GM10847 (cell line): ENCODE measurements around the gene ITGA3.

Experiments
- POLR2A ChIP-seq: IDR thresholded peaks from 2 replicates; pipeline ENCODE4 v1.6.1; 2011; ENCODE audit not compliant: insufficient read length; ENCODE audit errors: extremely low read depth

ITGA3 gene

GRCh38 chr17:50101346-50102163, 45.6 kb downstream of the ITGA3 start:
- TF ChIP-seq POLR2A, result no peak

GRCh38 chr17:50102164-50102991, 46.5 kb downstream of the ITGA3 start:
- TF ChIP-seq POLR2A, result no peak

- TF ChIP-seq POLR2A, result no peak
Measured at GRCh38 chr17:50103252-50103651, 47.3 kb downstream of the ITGA3 start.

GRCh38 chr17:50103941-50104340, 48.0 kb downstream of the ITGA3 start:
- TF ChIP-seq POLR2A, result no peak

DNA sequence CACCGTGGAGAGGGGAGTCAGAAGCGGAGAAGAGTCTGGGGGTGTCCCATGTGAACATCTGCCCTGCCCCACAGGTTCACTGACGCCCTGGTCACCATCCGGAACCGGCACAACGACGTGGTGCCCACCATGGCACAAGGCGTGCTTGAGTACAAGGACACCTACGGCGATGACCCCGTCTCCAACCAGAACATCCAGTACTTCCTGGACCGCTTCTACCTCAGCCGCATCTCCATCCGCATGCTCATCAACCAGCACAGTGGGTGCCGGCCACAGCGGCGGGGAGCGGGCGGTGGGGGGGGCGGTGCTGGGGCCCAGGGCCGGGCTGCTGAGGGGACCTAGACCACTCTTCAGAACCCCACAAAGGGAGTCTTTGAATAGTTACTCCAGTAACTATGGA, 49.9 kb downstream of the ITGA3 start:
- no peak for TF ChIP-seq POLR2A

DNA sequence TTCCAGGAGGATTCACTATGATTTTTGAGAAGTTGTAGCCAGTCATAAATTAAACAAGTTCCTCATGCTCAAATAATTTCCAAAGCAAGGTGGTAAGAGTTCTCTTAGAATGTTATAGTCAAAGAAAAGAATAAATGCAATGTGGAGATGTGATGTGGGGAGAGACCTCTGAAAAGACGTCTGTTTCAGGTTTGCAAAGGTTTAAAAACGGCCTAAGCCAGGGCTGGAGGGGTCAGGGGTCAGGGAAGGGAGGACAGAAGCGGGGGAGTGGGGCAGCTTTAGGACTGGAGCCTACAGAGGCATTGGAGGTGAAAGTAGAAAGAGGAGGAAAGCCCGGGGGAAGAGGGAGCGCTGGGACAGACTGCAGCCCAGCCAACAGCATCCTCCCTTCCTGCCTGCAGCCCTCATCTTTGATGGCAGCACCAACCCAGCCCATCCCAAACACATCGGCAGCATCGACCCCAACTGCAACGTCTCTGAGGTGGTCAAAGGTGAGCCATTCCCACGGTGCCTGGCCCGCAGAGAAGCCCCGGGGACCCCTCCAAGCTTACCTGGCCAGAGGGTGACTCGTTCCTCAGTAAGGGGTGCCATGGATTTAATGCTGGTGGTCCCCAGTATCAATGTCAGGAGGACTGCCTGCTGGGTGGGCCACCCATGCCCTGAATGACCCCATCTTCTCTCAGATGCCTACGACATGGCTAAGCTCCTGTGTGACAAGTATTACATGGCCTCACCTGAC, 50.7 kb downstream of the ITGA3 start:
- no peak for TF ChIP-seq POLR2A

GRCh38 chr17:50107790-50108414, 52.0 kb downstream of the ITGA3 start:
- TF ChIP-seq POLR2A, result no peak

GRCh38 chr17:50108556-50108955, 52.6 kb downstream of the ITGA3 start:
- TF ChIP-seq POLR2A, result no peak

GRCh38 chr17:50109207-50109606, 53.3 kb downstream of the ITGA3 start:
- no peak for TF ChIP-seq POLR2A

DNA sequence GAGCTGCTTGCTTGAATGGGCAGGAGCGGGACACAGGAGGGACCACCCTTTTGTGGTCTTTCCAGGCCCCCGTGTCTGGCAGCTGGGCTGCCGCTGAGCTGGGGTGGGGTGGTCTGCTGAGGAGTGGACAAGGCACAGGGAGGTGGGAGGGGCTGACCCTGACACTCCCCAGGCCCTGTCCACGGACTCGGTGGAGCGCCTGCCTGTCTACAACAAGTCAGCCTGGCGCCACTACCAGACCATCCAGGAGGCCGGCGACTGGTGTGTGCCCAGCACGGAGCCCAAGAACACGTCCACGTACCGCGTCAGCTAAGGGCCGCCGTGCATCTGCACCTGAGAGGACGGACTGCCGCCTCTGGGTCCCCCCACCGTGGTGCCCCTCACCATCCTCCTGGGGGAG, 53.9 kb downstream of the ITGA3 start:
- TF ChIP-seq POLR2A, result no peak

DNA sequence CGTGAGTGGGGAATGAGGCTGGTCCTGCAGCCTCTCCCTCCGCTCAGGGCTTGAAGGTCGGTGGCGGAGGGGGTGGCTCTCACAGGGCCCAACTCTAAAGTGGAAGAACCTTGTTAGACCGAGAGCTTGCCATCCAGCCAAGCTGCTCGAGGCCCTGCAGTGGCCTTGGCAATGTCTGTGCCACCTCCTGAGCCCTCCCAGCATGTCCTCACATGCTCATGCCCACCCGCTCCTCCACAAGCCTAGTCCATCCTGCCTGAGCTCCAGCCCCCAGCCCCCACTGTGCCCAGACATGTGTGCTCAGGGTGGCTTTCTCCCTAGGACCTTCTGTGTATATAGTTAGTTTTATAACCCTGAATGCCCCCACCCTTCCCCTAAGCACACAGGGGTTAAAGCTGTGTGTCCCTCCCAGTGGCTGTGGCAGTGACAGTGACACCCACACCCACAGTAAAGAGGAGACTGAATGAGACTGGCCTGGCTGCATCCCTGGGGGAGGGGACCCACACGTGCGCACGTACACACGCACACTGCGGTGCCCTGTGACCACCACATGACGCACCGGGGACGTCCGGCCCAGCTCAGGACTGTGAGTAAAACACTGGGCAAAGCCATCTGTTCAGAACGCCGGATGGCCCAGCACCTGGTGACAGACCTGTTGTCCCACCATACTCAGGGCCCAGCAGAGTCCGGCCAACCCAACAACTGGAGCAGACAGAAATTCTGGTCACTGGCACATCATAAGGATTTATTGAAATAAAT, 54.9 kb downstream of the ITGA3 start:
- TF ChIP-seq POLR2A, result no peak

DNA sequence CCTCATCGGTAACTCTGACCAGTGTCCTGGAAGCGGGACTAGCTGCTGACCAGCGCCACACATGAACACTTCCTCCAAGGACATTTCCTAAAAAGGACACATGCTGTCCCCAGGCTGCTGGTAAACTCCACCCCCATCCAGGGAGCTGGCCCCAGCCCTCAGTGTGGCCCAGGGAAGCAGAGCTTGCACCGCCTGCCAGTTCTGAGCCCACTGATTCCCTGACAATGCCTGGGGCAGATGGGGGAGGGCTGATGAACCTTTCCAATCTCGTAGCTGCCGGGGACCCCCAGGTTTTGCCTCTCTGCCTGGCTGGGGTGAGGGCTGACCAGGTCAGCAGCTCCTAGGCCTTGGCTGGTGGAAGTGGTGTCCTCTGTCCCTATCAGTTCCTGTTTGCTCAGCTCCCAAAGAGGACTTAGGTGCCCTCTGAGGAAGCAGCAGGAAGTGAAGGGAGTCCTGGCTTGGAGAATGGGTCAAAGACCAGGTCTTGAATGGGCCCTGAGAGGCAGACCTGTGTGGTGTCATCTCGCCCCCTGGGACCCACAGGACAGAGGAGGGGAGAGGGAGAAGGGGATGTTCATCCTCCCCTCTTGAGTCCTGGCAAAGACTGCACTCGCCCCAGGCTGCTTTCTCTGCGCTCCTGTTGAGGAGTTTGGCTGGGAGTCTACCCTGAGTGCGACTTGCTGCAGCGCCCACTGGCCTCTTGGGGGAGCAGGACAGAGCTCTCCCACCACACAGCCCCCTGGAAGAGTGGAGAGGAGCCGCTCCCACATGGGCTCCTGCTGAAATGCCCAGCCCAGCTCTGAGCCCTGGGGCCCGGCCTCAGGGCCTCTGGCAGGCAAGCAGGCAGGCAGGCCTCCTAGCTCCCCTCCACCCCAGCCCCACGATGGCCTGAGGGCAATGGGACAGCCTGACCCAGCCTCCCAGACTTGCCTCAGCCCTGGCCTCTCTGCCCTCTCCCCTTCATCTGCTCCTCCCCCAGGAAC, 56.1 kb downstream of the ITGA3 start:
- TF ChIP-seq POLR2A, result no peak

- no peak for TF ChIP-seq POLR2A
Measured at GRCh38 chr17:50112694-50113093, 56.8 kb downstream of the ITGA3 start.
